HG02571 (cell line): Measurements from ENCODE around the gene PLEKHM3.

Source experiments
- ATAC-seq: cut with Tn5 transposase; IDR thresholded peaks from one replicate; pipeline ENCODE4 v1.9.1; 2021; ENCODE audit warnings: mild to moderate bottlenecking, moderate library complexity; ENCODE audit not compliant: unreplicated experiment

The PLEKHM3 gene

GRCh38 chr2:207772081-207772843 is 253.1 kb downstream of the PLEKHM3 start:
- no peak for ATAC-seq

GRCh38 chr2:207771421-207771820 is 253.9 kb downstream of the PLEKHM3 start:
- no peak for ATAC-seq
